Raji (cell line): Measurements from ENCODE around the gene SNRNP200.

ENCODE experiments used
- POLR2A ChIP-seq: IDR thresholded peaks from 2 replicates; pipeline ENCODE4 v1.6.1; 2011; ENCODE audit warnings: low read depth, low read length, control low read depth; ENCODE audit not compliant: insufficient read depth

SNRNP200 gene

GRCh38 chr2:96306370-96306769, 1.0 kb upstream of the SNRNP200 start:
- TF ChIP-seq POLR2A: 0 out of 2 replicates have a peak, but pooled peaks have one; percentile 19

GRCh38 chr2:96305979-96306308, 598 bp upstream of the SNRNP200 start:
- TF ChIP-seq POLR2A: no peak

GRCh38 chr2:96304606-96305005, 740 bp downstream of the SNRNP200 start:
- TF ChIP-seq POLR2A: no peak

GRCh38 chr2:96301865-96302264, 3.5 kb downstream of the SNRNP200 start:
- no peak for TF ChIP-seq POLR2A

- TF ChIP-seq POLR2A: no peak
Observed at GRCh38 chr2:96296925-96297324, 8.4 kb downstream of the SNRNP200 start.

- no peak for TF ChIP-seq POLR2A
Observed at GRCh38 chr2:96291751-96292150, 13.6 kb downstream of the SNRNP200 start.

- TF ChIP-seq POLR2A: no peak
Observed at GRCh38 chr2:96287273-96287856, 18.0 kb downstream of the SNRNP200 start.

- TF ChIP-seq POLR2A: no peak
Observed at GRCh38 chr2:96276787-96277499, 28.4 kb downstream of the SNRNP200 start.

- TF ChIP-seq POLR2A: peak; percentile 8; the same call in 1 of the 2 replicates
Observed at GRCh38 chr2:96274355-96275056, 30.8 kb downstream of the SNRNP200 start.

GRCh38 chr2:96273763-96274162, 31.6 kb downstream of the SNRNP200 start:
- no peak for TF ChIP-seq POLR2A

GRCh38 chr2:96271995-96272394, 33.4 kb downstream of the SNRNP200 start:
- no peak for TF ChIP-seq POLR2A

GRCh38 chr2:96267159-96267971, 38.0 kb downstream of the SNRNP200 start:
- no peak for TF ChIP-seq POLR2A

GRCh38 chr2:96265840-96266679, 39.3 kb downstream of the SNRNP200 start, which contains the start of the genes CIAO1 and TMEM127:
TSS of gene CIAO1 (plus strand) at chr2:96266225. CDS start at chr2:96266351, 126 bp downstream.
TSS of gene TMEM127 (minus strand) at chr2:96265997. CDS start at chr2:96265381, 616 bp downstream.
- TF ChIP-seq POLR2A: peak; percentile 89

- TF ChIP-seq POLR2A: no peak
Observed at GRCh38 chr2:96265349-96265839, 40.0 kb downstream of the SNRNP200 start.
